IMR-90 (cell line): ENCODE data around the gene PNMA1.

ENCODE experiments used
- BHLHE40 ChIP-seq: fragments of 150-350 bp; IDR thresholded peaks from 2 replicates; pipeline ENCODE4 v1.6.1; 2016; ENCODE audit warnings: mild to moderate bottlenecking, low read depth, low read length
- CEBPB ChIP-seq: IDR thresholded peaks from 2 replicates; pipeline ENCODE4 v1.6.1; 2012; ENCODE audit warnings: low read depth, low read length, improper control_type of control experiment
- ELK1 ChIP-seq: fragments of 150-350 bp; IDR thresholded peaks from 2 replicates; pipeline ENCODE4 v1.6.1; 2016; ENCODE audit warnings: low read depth, mild to moderate bottlenecking, low read length, moderate library complexity, borderline replicate concordance
- FOS ChIP-seq: fragments of 150-350 bp; IDR thresholded peaks from 2 replicates; pipeline ENCODE4 v1.6.1; 2016; ENCODE audit warnings: low read depth, low read length
- MAFK ChIP-seq: IDR thresholded peaks from 2 replicates; pipeline ENCODE4 v1.6.1; 2012; ENCODE audit warnings: low read depth, low read length, improper control_type of control experiment
- MAZ ChIP-seq: IDR thresholded peaks from 2 replicates; pipeline ENCODE4 v1.6.1; 2012; ENCODE audit warnings: low read depth, mild to moderate bottlenecking, low read length, improper control_type of control experiment, moderate library complexity, borderline replicate concordance
- MXI1 ChIP-seq: IDR thresholded peaks from 2 replicates; pipeline ENCODE4 v1.6.1; 2012; ENCODE audit warnings: low read depth, mild to moderate bottlenecking, low read length, moderate library complexity, borderline replicate concordance
- POLR2A ChIP-seq: IDR thresholded peaks from 2 replicates; pipeline ENCODE4 v1.6.1; 2012; ENCODE audit warnings: mild to moderate bottlenecking, low read depth, low read length
- RAD21 ChIP-seq: IDR thresholded peaks from 2 replicates; pipeline ENCODE4 v1.6.1; 2012; ENCODE audit warnings: low read length, improper control_type of control experiment
- RFX5 ChIP-seq: IDR thresholded peaks from 2 replicates; pipeline ENCODE4 v1.8.0; 2012; ENCODE audit warnings: low read depth, mild to moderate bottlenecking, low read length, moderate library complexity
- SMC3 ChIP-seq: fragments of 150-350 bp; IDR thresholded peaks from 2 replicates; pipeline ENCODE4 v1.6.1; 2016; ENCODE audit warnings: low read depth, mild to moderate bottlenecking, antibody characterized with exemption, low read length, moderate library complexity
- USF2 ChIP-seq: fragments of 150-350 bp; IDR thresholded peaks from 2 replicates; pipeline ENCODE4 v1.6.1; 2017; ENCODE audit warnings: mild to moderate bottlenecking, antibody characterized with exemption, low read length, low read depth
- TF ChIP-seq, protein P1 (sequence below): conservative IDR thresholded peaks from 2 replicates; pipeline ENCODE4 v1.5.1; 2012; ENCODE audit warnings: mild to moderate bottlenecking, low read depth, low read length, improper control_type of control experiment

GRCh38 chr14:73728717-73729330 lies 14.6 kb upstream of the PNMA1 start:
- TF ChIP-seq RAD21, result peak; percentile 82
- TF ChIP-seq, protein P1, sequence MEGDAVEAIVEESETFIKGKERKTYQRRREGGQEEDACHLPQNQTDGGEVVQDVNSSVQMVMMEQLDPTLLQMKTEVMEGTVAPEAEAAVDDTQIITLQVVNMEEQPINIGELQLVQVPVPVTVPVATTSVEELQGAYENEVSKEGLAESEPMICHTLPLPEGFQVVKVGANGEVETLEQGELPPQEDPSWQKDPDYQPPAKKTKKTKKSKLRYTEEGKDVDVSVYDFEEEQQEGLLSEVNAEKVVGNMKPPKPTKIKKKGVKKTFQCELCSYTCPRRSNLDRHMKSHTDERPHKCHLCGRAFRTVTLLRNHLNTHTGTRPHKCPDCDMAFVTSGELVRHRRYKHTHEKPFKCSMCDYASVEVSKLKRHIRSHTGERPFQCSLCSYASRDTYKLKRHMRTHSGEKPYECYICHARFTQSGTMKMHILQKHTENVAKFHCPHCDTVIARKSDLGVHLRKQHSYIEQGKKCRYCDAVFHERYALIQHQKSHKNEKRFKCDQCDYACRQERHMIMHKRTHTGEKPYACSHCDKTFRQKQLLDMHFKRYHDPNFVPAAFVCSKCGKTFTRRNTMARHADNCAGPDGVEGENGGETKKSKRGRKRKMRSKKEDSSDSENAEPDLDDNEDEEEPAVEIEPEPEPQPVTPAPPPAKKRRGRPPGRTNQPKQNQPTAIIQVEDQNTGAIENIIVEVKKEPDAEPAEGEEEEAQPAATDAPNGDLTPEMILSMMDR, result peak; percentile 84
- TF ChIP-seq POLR2A, result no peak
- no peak for TF ChIP-seq CEBPB
- TF ChIP-seq SMC3, result peak; percentile 89
- no peak for TF ChIP-seq MAFK
- no peak for TF ChIP-seq RFX5
- TF ChIP-seq MXI1, result no peak
- no peak for TF ChIP-seq MAZ
- TF ChIP-seq ELK1, result no peak
- TF ChIP-seq BHLHE40, result no peak
- TF ChIP-seq USF2, result no peak
- TF ChIP-seq FOS, result no peak
